ENCODE data around the gene CISTR.

DNA sequence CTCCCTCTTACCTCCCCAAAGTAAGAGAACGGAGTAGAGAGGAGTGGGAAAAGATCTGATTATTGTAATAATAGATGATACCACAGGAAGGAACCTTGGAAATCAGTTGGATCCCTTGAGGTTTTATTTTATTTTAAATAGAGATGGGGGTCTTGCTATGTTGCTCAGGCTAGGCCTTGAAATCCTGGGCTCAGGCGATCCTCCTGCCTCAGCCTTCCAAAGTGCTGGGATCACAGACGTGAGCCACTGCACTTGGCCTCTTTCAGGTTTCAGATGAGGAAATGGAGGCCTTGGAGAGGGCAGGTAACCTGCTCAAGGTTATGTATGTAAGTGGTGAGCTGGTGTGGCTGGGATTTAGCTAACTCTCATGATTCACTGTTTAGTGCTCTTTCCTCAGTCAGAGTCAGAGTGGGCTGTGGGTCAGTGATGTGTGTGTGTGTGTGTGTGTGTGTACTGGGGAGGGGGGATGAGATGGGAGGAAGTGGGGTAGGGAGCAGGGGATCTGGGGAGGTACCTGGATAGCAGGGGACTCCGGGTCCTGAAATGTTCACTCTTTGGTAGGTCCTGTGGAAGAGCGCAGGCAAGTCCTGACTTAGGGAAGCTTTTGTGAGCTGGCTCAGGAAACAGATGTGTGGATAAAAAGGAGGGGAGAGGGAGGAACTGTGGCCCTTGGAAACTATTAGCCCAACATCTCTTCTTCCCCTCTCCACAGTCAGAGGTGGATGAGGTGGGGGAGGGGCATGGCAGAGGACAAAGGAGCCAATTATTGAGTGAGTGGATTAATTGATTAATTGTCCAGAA lies 4.7 kb upstream of the CISTR start:
- TF ChIP-seq CTCF (conservative IDR thresholded peaks at IDR 0.05; ENCODE audit: low read depth, low read length) (no peak), EZH2 (IDR thresholded peaks at IDR 0.05; ENCODE audit: borderline replicate concordance, low read depth, low read length, poor library complexity, severe bottlenecking) (no peak)

Measured in A673 (cell line).